Omental fat pad (tissue), 4 donors: ENCODE results near the gene BCAT1. TPM values are rescaled to one million over a fixed set of nuclear protein-coding genes. Genes with fewer than 3 reads are reported as not detected.
"Not testable (repeated sequence)": the region's sequence is repeated elsewhere in the genome, so short reads cannot be mapped to it uniquely, and the experiment has no call there.

Experiments
- ATAC-seq: fragments of 150-250 bp; one replicate; pipeline ENCODE4 v1.9.1; 2016; ENCODE audit warnings: mild to moderate bottlenecking, moderate library complexity; ENCODE audit not compliant: low FRiP score
- DNase-seq: peaks from one replicate; pipeline ENCODE4 v3.0.0-alpha.2; 2019; ENCODE audit warnings: low spot score
- CTCF ChIP-seq, 3 donors: fragments of 450-650 bp; IDR thresholded peaks; one replicate each; pipeline ENCODE4 v1.5.1; 2016 to 2017; ENCODE audit warnings: antibody characterized with exemption in 3 of 3, mild to moderate bottlenecking in 3 of 3, moderate library complexity in 2 of 3
- total RNA-seq, 4 donors: library from RNA; depleted of rRNA; stranded (reverse); fragments of >200 nt; gene quantifications; one replicate each; pipeline ENCODE4 v1.1.0, GENCODE V29; 2016

The BCAT1 gene
- total RNA-seq, 4 donors from 2014 or later: 33.7 to 53.4 (median 44.4) TPM

DNA sequence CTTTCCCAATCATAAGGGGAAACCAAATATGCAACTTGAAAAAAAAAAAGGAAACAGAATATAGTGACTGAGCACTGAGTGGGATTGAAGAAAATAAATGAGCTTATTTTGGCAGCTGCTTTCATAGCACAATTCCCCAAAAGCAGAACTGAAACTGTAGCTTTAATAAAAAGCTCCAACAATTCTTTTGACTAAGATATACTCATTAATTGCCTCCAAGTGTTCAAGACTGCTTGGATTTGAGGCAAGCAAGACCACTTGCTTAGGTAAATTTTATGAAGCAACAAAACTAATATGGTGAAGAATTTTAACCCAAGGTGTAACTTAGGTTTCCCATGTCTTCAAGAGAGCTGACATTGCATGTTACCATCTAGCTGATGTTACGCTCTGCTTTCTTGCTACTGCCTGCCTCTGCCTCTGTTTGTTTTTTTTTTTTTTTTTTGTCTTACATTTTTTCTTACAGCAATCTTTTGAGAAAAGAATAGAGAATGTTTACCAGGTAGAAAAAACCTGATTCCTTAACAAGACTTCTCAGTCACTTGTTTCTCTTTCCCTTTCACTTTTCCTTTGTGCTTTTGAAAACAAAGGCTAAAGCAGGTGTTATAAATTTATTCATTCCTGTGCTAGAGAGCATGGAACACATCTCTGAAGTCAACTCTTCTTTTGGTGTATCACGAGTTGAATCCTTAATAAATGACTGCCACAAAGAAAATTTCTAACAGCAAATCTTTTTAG is 134.4 kb downstream of the BCAT1 start:
- DNase-seq: no peak
- TF ChIP-seq CTCF (IDR thresholded peaks at IDR 0.05): no peak
- ATAC-seq: no peak

DNA sequence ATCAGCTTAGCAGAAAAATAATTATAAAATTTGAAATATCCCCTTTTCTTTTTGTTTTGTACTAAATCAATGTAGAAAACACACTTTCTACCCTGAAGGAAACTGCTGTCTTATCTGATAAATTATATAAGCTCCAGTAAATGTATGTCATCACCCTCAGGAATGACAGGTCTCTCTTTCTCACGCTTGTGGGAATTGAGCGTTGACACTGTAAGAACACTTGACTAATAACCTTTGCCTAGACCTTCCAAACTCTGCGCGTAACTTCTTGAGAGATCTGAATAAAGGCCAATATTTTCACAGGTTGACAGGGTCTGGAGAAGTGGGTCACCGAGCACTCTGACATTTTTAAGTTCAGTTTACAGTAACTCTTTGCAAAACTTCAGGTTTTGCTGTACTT is 138.5 kb downstream of the BCAT1 start:
- ATAC-seq (no peak), DNase-seq (no peak)
- TF ChIP-seq CTCF (IDR thresholded peaks at IDR 0.05): no peak

GRCh38 chr12:24809306-24809705 is 139.6 kb downstream of the BCAT1 start:
- not testable (repeated sequence) for DNase-seq, ATAC-seq

DNA sequence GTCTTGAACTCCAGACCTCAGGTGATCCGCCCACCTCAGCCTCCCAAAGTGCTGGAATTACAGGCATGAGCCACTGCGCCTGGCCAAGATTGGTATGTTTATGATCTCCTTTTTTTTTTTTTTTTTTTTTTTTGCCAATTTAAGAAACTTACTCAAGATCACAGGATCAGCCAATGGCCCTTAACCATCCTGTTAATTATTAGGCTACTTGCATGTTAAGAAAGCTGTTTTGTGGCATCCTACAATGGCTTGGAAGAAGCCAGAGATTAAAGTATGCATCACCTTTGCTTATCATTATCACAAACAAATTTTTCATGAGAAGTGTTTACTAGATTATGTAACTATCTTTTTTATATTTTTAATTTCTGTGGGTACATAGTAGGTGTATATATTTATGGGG is 140.2 kb downstream of the BCAT1 start:
- DNase-seq (no peak), ATAC-seq (no peak)
- no peak for TF ChIP-seq CTCF (IDR thresholded peaks at IDR 0.05)

DNA sequence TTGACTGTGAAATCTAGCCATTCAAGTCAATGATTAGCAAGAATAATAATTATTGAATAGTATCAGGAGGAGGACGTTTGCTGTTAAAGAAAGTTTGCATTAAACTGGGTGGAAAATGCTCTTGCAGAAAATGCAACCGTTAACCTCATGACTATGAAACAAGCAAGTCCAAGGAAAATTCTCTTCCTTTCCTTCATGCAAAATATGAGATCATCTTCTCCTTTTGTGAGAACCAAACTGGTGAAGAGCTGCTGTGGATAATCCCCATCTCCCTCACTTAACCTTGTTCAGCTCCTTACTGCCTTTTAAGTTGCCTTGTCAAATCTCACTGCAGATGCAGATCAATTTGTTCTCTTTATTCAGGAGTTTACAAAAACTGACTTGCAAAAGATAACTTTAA is 142.5 kb downstream of the BCAT1 start:
- no peak for DNase-seq
- no peak for ATAC-seq
- TF ChIP-seq CTCF (IDR thresholded peaks at IDR 0.05): no peak

DNA sequence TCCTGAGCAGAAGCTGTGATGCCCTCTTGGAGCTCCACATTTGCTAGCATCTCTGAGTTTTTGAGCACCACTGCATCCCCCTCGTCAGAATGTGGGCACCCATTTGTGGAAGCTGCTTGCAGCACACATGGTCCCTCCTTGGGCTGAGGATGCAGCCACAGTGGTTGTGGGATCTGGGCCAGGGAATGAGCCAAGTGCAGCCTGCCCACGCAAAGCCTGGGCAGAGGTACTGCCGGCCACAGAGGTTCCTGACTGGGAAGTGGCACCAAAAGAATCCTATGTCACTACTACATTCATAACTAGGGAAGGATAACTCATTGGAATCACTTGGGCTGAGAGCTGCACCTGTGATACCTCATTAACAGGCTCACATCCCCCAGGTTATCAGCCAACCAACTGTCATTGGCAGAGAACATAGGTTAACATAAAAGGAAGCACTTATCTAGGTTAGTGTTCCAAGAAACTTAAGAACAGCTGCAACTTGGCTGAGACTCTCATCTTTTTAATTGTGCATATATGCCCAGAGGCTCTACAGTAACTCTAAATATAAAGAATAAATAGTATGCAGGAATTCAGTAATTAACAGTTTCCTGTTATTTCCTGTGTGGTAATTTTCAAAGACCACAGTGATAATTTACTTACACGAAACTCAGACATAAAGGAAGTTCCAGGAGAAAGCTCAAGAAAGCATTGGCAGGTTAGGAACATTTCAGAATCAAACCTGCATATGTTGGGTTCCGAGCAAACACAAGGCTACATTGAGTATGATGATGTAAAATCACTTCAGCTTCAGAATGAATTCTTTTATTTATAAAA is 145.3 kb downstream of the BCAT1 start:
- no peak for TF ChIP-seq CTCF (IDR thresholded peaks at IDR 0.05)
- ATAC-seq: no peak
- no peak for DNase-seq

- no peak for TF ChIP-seq CTCF (IDR thresholded peaks at IDR 0.05)
- ATAC-seq: no peak
- DNase-seq: no peak
Observed at GRCh38 chr12:24798335-24798734, 150.6 kb downstream of the BCAT1 start.
